Coronary artery (tissue), 2 donors: Measurements from ENCODE around the gene ILK.

Experiments used
- DNase-seq: peaks from one replicate; pipeline ENCODE4 v3.0.0-alpha.2; 2017; ENCODE audit warnings: low spot score
- H3K27ac ChIP-seq, 2 donors: fragments of 200-600 bp; sonication (generic); one replicate each; pipeline ENCODE4 v1.5.1; 2016 to 2019
- H3K4me3 ChIP-seq: fragments of 200-600 bp; sonication (generic); 2 replicates; pipeline ENCODE4 v1.5.1; 2016; ENCODE audit warnings: mild to moderate bottlenecking, moderate library complexity
- CTCF ChIP-seq: fragments of 200-600 bp; sonication (generic); IDR thresholded peaks from one replicate; pipeline ENCODE4 v1.5.1; 2019; ENCODE audit warnings: antibody characterized with exemption

The ILK gene

GRCh38 chr11:6559369-6559768 is 44.2 kb upstream of the ILK start:
- Histone ChIP-seq H3K27ac (no peak overlapping the region), H3K4me3 (no peak overlapping the region)
- DNase-seq, result no peak
- no peak for TF ChIP-seq CTCF

- H3K4me3 ChIP-seq, result no peak overlapping the region
- TF ChIP-seq CTCF, result no peak
- H3K27ac ChIP-seq, result no peak overlapping the region
- no peak for DNase-seq
Observed at GRCh38 chr11:6561288-6561687, 42.3 kb upstream of the ILK start.

GRCh38 chr11:6563121-6563619 is 40.4 kb upstream of the ILK start:
- no peak for TF ChIP-seq CTCF
- no peak overlapping the region for H3K4me3 ChIP-seq
- H3K27ac ChIP-seq, result no peak overlapping the region
- no peak for DNase-seq

GRCh38 chr11:6563667-6564066 is 39.9 kb upstream of the ILK start:
- no peak for DNase-seq
- Histone ChIP-seq H3K27ac (no peak overlapping the region), H3K4me3 (no peak overlapping the region)
- no peak for TF ChIP-seq CTCF

- Histone ChIP-seq H3K27ac (no peak overlapping the region), H3K4me3 (no peak overlapping the region)
- no peak for DNase-seq
- TF ChIP-seq CTCF, result no peak
Observed at GRCh38 chr11:6565325-6565724, 38.2 kb upstream of the ILK start.

- no peak for TF ChIP-seq CTCF
- H3K27ac ChIP-seq, result no peak overlapping the region
Observed at GRCh38 chr11:6565988-6566703, 37.4 kb upstream of the ILK start.

GRCh38 chr11:6566704-6567370 is 36.7 kb upstream of the ILK start:
- Histone ChIP-seq H3K27ac (no peak overlapping the region), H3K4me3 (no peak overlapping the region)
- no peak for TF ChIP-seq CTCF
- no peak for DNase-seq

More at GRCh38 chr11:6565988-6566703, 37.4 kb upstream of the ILK start:
- no peak for DNase-seq
- no peak overlapping the region for H3K4me3 ChIP-seq
